Kidney (tissue), 14 donors: ENCODE data around the gene ELMOD3. TPM values are rescaled to one million over a fixed set of nuclear protein-coding genes. Genes with fewer than 3 reads are reported as not detected.
A peak's percentile ranks its signal among the peaks of the same experiment; 100 is the strongest.

Experiments
- DNase-seq, 5 donors: peaks; one replicate each; pipeline ENCODE4 v3.0.0-alpha.2; 2013 to 2020
- FAIRE-seq: peaks from 2 replicates; lab custom pipeline; 2012; peaks lifted over from hg19 to GRCh38; lab: Jason Lieb, UNC
- H3K27ac ChIP-seq, 2 donors: one replicate each; pipeline ENCODE4 v1.7.0; 2013; ENCODE audit warnings: low read depth in 2 of 2, low read length in 2 of 2, inconsistent platforms in 1 of 2
- H3K27me3 ChIP-seq: one replicate; pipeline ENCODE4 v1.7.1; 2013; ENCODE audit warnings: low read length, inconsistent platforms; ENCODE audit not compliant: control insufficient read depth, insufficient read depth
- H3K36me3 ChIP-seq, 3 donors: one replicate each; pipeline versions ENCODE4 v1.7.0 to v1.7.1; 2013; ENCODE audit warnings: low read length in 3 of 3, control low read depth in 1 of 3, inconsistent platforms in 1 of 3; ENCODE audit not compliant: insufficient read depth in 3 of 3, control insufficient read depth in 2 of 3
- H3K4me1 ChIP-seq, 3 donors: one replicate each; pipeline versions ENCODE4 v1.7.0 to v1.7.1; 2013; ENCODE audit warnings: low read length in 3 of 3, inconsistent platforms in 1 of 3, low read depth in 1 of 3; ENCODE audit not compliant: control insufficient read depth in 2 of 3, insufficient read depth in 2 of 3
- H3K4me3 ChIP-seq, 3 donors: one replicate each; pipeline versions ENCODE4 v1.7.0 to v1.8.1; 2013; ENCODE audit warnings: low read length in 3 of 3, control low read depth in 1 of 3, inconsistent platforms in 1 of 3
- H3K9ac ChIP-seq, 3 donors: one replicate each; pipeline versions ENCODE4 v1.7.0 to v1.7.1; 2013; ENCODE audit warnings: low read length in 3 of 3, control low read depth in 1 of 3, inconsistent platforms in 1 of 3
- H3K9me3 ChIP-seq, 3 donors: one replicate each; pipeline versions ENCODE4 v1.7.0 to v1.7.1; 2013; ENCODE audit warnings: low read length in 3 of 3, control low read depth in 1 of 3, inconsistent platforms in 1 of 3; ENCODE audit not compliant: control insufficient read depth in 2 of 3, insufficient read depth in 1 of 3
- CTCF ChIP-seq: IDR thresholded peaks from 3 replicates; pipeline ENCODE4 v1.5.1; 2012; ENCODE audit warnings: mild to moderate bottlenecking, moderate library complexity, borderline replicate concordance; ENCODE audit not compliant: insufficient read depth; ENCODE audit errors: extremely low read depth
- intact Hi-C: fragments of 100-400 bp; cut with DNase I; formaldehyde crosslinking; loops from one replicate; pipeline ENCODE4 v1.11.1; 2022
- polyA plus RNA-seq: library from polyadenylated mRNA; stranded (reverse); fragments of 350-450 nt; fragmentation: Illumina TruSeq; extraction: RNeasy Lipid Tissue Mini Kit (QIAGEN cat#74804); gene quantifications from one replicate; pipeline ENCODE4 v1.2.3, GENCODE V29; 2014; ENCODE audit warnings: low read depth, low replicate concordance; ENCODE audit not compliant: insufficient read depth
- total RNA-seq: library from RNA; stranded (reverse); fragmentation: NEBNext Ultra II Directional; extraction: Animal tissue kit (Norgen Biotek cat#: 25700); gene quantifications from one replicate; pipeline ENCODE4 v1.2.1, GENCODE V29; 2021
- donor health status: control.
- donor health status: control.
- donor health status: control.
- donor health status: control.
- donor health status: control.
- donor health status: DM: yes; HTN: yes; CAD: no.
- donor health status: Normal renal cell carcinoma (clear cell type).

The ELMOD3 gene
- total and polyA plus RNA-seq, 2 donors from 2014 or later: 15.3 to 17.0 TPM

- no peak overlapping the region for H3K9ac ChIP-seq
- FAIRE-seq: no peak
- H3K36me3 ChIP-seq: peaks cover 0 to 7% (median 6%) of the 10 kb centered on the region in 3 donors
- H3K27me3 ChIP-seq: no peaks in the 10 kb centered on the region
- H3K4me3 ChIP-seq: no peak overlapping the region
- no peaks in the 10 kb centered on the region for H3K9me3 ChIP-seq
- no peak for DNase-seq
- TF ChIP-seq CTCF: no peak
- intact Hi-C loops: no loop called here
- H3K4me1 ChIP-seq: peaks cover 0 to 20% (median 4%) of the 10 kb centered on the region in 3 donors
- H3K27ac ChIP-seq: no peak overlapping the region
Observed at GRCh38 chr2:85393836-85394235, 39.3 kb downstream of the ELMOD3 start.

DNA sequence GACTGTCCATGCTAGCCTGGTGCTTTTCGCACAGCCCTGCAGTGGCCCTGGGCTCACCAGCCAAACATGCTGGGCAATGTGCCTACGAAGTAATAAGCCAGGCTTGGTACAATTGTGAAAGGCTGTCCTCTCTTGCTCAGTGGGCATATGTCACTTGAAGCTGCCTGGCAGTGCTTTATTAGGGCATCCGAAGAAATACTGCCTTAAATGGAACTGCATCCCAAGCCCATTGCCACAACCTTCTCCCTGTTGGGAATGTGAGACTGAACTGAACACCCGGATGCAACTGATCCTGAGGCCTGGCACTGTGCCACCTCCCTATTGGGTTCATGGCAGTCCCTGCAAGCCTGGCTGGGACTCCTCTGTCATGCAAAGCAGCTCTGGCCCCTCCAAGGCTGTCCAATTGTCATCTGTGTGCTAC lies 39.7 kb downstream of the ELMOD3 start:
- peaks cover 0 to 20% (median 4%) of the 10 kb centered on the region in 3 donors for H3K4me1 ChIP-seq
- no peak overlapping the region for H3K27ac ChIP-seq
- no peak overlapping the region for H3K4me3 ChIP-seq
- FAIRE-seq: no peak
- DNase-seq: peak in 1 of 5 donors; percentile 32
- intact Hi-C loops: no loop called here
- H3K36me3 ChIP-seq: peaks cover 0 to 5% (median 4%) of the 10 kb centered on the region in 3 donors
- H3K9me3 ChIP-seq: no peaks in the 10 kb centered on the region
- no peak for TF ChIP-seq CTCF
- no peaks in the 10 kb centered on the region for H3K27me3 ChIP-seq
- H3K9ac ChIP-seq: no peak overlapping the region

DNA sequence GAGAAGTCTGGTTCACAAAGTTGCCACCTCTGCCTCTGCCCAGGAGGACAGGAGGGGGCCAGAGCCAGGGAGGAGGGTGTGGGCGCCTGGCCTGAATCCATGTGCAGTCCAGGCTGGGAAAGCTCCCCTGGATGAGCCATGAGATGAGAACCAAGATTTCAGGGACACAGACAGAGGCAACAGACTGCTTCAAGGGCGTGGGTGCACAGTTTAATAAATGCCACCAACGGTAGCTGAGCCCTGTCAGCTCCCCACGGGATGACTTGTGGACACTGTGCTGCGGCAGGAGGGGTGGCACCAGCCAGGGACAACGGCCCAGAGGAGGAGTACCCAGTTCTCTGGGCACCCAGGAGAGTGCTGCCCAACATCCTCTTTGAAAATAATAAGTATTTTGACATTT lies 40.4 kb downstream of the ELMOD3 start:
- DNase-seq (no peak), FAIRE-seq (no peak)
- intact Hi-C loops: no loop called here
- Histone ChIP-seq H3K4me3 (no peak overlapping the region), H3K4me1 (peaks cover 0 to 20% (median 4%) of the 10 kb centered on the region in 3 donors), H3K27ac (no peak overlapping the region), H3K9me3 (no peaks in the 10 kb centered on the region), H3K36me3 (peaks cover 0 to 4% (median under 1%) of the 10 kb centered on the region in 3 donors), H3K27me3 (no peaks in the 10 kb centered on the region), H3K9ac (no peak overlapping the region)
- TF ChIP-seq CTCF: no peak

- Histone ChIP-seq H3K4me3 (peak overlapping the region in 1 of 3 donors; percentile 18), H3K36me3 (peaks cover 0 to 4% (median 2%) of the 10 kb centered on the region in 3 donors), H3K9me3 (no peaks in the 10 kb centered on the region), H3K27me3 (no peaks in the 10 kb centered on the region), H3K9ac (peak overlapping the region in 1 of 3 donors; percentile 21), H3K4me1 (peaks cover 0 to 20% (median 4%) of the 10 kb centered on the region in 3 donors), H3K27ac (peak overlapping the region; percentile 52 to 76)
- DNase-seq (no peak), FAIRE-seq (no peak)
- intact Hi-C loops: no loop called here
- TF ChIP-seq CTCF: no peak
Observed at GRCh38 chr2:85395912-85396475, 41.4 kb downstream of the ELMOD3 start.
